Ascending aorta (tissue), 2 donors: Measurements from ENCODE around the gene OR2H2. TPM values are rescaled to one million over a fixed set of nuclear protein-coding genes. Genes with fewer than 3 reads are reported as not detected.
A peak's percentile ranks its signal among the peaks of the same experiment; 100 is the strongest.

ENCODE experiments used
- DNase-seq, 2 donors: peaks; one replicate each; pipeline ENCODE4 v3.0.0-alpha.2; 2019; ENCODE audit warnings: low spot score in 2 of 2
- H3K27ac ChIP-seq, 2 donors: fragments of 200-600 bp; sonication (generic); one replicate each; pipeline ENCODE4 v1.5.1; 2016 to 2017; ENCODE audit warnings: mild to moderate bottlenecking in 1 of 2
- H3K27me3 ChIP-seq: fragments of 200-600 bp; sonication (generic); one replicate; pipeline ENCODE4 v1.5.1; 2017
- H3K36me3 ChIP-seq, 2 donors: fragments of 200-600 bp; sonication (generic); one replicate each; pipeline ENCODE4 v1.5.1; 2016
- H3K4me1 ChIP-seq, 2 donors: fragments of 200-600 bp; sonication (generic); one replicate each; pipeline ENCODE4 v1.5.1; 2016 to 2017; ENCODE audit warnings: mild to moderate bottlenecking in 1 of 2
- H3K4me3 ChIP-seq, 2 donors: fragments of 200-600 bp; sonication (generic); one replicate each; pipeline ENCODE4 v1.5.1; 2016 to 2017; ENCODE audit warnings: mild to moderate bottlenecking in 1 of 2
- H3K9me3 ChIP-seq, 2 donors: fragments of 200-600 bp; sonication (generic); one replicate each; pipeline ENCODE4 v1.5.1; 2016
- CTCF ChIP-seq, 3 experiments: fragments of 200-600 bp in 2 of 3; fragments of 450-650 bp in 1 of 3; sonication (generic) in 2 of 3; IDR thresholded peaks; one replicate each; pipeline ENCODE4 v1.5.1; 2016 to 2019; ENCODE audit warnings: antibody characterized with exemption in 3 of 3, mild to moderate bottlenecking in 1 of 3, moderate library complexity in 1 of 3
- intact Hi-C: fragments of 100-400 bp; cut with DNase I; formaldehyde crosslinking; loops from one replicate; pipeline ENCODE4 v1.15.1; 2023
- total RNA-seq: library from RNA; depleted of rRNA; stranded (reverse); fragments of >200 nt; gene quantifications from one replicate; pipeline ENCODE4 v1.1.0, GENCODE V29; 2016

The OR2H2 gene
- total RNA-seq, 1 donor from 2014 or later, result not detected

- DNase-seq, result no peak
- no peak for TF ChIP-seq CTCF (IDR thresholded peaks at IDR 0.05)
- Histone ChIP-seq H3K27ac (peak overlapping the region; percentile 79 to 81), H3K4me3 (peak overlapping the region; percentile 77 to 81), H3K27me3 (no peaks in the 10 kb centered on the region), H3K36me3 (no peaks in the 10 kb centered on the region), H3K4me1 (peaks cover 8 to 17% of the 10 kb centered on the region in 2 donors), H3K9me3 (no peaks in the 10 kb centered on the region)
- intact Hi-C loops, result loop anchor here (2.0 to 10.0 kb wide), 3 partner anchors 255 to 581 kb away; partner anchors contain the start of gene TRIM26
Measured at GRCh38 chr6:29633534-29633905, 48.6 kb downstream of the OR2H2 start.

GRCh38 chr6:29637247-29637646 lies 52.3 kb downstream of the OR2H2 start:
- no peaks in the 10 kb centered on the region for H3K36me3 ChIP-seq
- no peaks in the 10 kb centered on the region for H3K4me1 ChIP-seq
- no peaks in the 10 kb centered on the region for H3K27me3 ChIP-seq
- no peaks in the 10 kb centered on the region for H3K9me3 ChIP-seq
- no peak overlapping the region for H3K4me3 ChIP-seq
- no peak for DNase-seq
- TF ChIP-seq CTCF (IDR thresholded peaks at IDR 0.05), result no peak
- H3K27ac ChIP-seq, result no peak overlapping the region
- intact Hi-C loops, result loop anchor here (10.0 kb wide), 1 partner anchor 578 kb away; the partner anchor contains the start of gene TRIM26

Other genes with a start within 250 kb of the OR2H2 start
- gene OR5V1, start 216.3 kb upstream of the OR2H2 start, total RNA-seq, result not detected
- not detected for gene OR12D3, start 209.8 kb upstream of the OR2H2 start, total RNA-seq
- not detected for gene OR12D2, start 189.5 kb upstream of the OR2H2 start, total RNA-seq
- not detected for gene OR12D1, start 170.2 kb upstream of the OR2H2 start, total RNA-seq
- not detected for gene OR10C1, start 145.8 kb upstream of the OR2H2 start, total RNA-seq
- not detected for gene OR11A1, start 128.1 kb upstream of the OR2H2 start, total RNA-seq
- gene OR2H1, start 128.0 kb upstream of the OR2H2 start, total RNA-seq, result not detected
- not detected for gene MAS1L, start 97.2 kb upstream of the OR2H2 start, total RNA-seq
- gene UBD, start 25.4 kb upstream of the OR2H2 start, total RNA-seq, result not detected
- gene GABBR1, start 48.1 kb downstream of the OR2H2 start, total RNA-seq, result 166 TPM
- gene MOG, start 72.0 kb downstream of the OR2H2 start, total RNA-seq, result not detected
- not detected for gene ZFP57, start 96.0 kb downstream of the OR2H2 start, total RNA-seq
- 75.0 TPM for gene HLA-F, start 138.3 kb downstream of the OR2H2 start, total RNA-seq
- not detected for gene HLA-G, start 242.7 kb downstream of the OR2H2 start, total RNA-seq